ENCODE results near the gene FUT2.

Gene FUT2

GRCh38 chr19:48749571-48750198, 53.9 kb downstream of the FUT2 start:
- no peak for DNase-seq

- DNase-seq: no peak
These were observed 54.6 kb downstream of the FUT2 start for GRCh38 chr19:48750351-48750750.

- DNase-seq: no peak
These were observed 55.2 kb downstream of the FUT2 start for GRCh38 chr19:48750771-48751504.

GRCh38 chr19:48751845-48752495, 56.2 kb downstream of the FUT2 start:
- DNase-seq: no peak

GRCh38 chr19:48752496-48753365, 57.0 kb downstream of the FUT2 start, which contains the start of gene FUT1:
FUT1 (minus strand) TSS chr19:48752641; CDS start chr19:48751281, 1,360 bp downstream.
- DNase-seq: peak in 2 of 56 donors; percentile 15 to 24

- no peak for DNase-seq
These were observed 59.4 kb downstream of the FUT2 start, which contains the start of gene FGF21 for GRCh38 chr19:48755084-48755641. FGF21 (plus strand) TSS chr19:48755524; CDS start chr19:48756237, 713 bp downstream.

Measured in amygdala (tissue), 56 donors.